SK-N-SH (cell line): ENCODE data around the gene PPM1E. TPM values are rescaled to one million over a fixed set of nuclear protein-coding genes. Genes with fewer than 3 reads are reported as not detected.

ENCODE experiments used
- CTCF ChIA-PET: fragments of 300-600, 350-600 bp; formaldehyde crosslinking; extraction: SDS; loops from one replicate; lab custom pipeline; 2021; lab: Yijun Ruan, JAX
- POLR2A ChIA-PET: fragments of 350-600 bp; sonication (Branson Sonifier 250); formaldehyde crosslinking; extraction: SDS; loops from one replicate; lab custom pipeline; 2020; ENCODE audit warnings: antibody characterized with exemption, inconsistent platforms; lab: Yijun Ruan, JAX
- DNase-seq: peaks from one replicate; pipeline ENCODE4 v3.0.0; 2012
- H2AFZ ChIP-seq: fragments of 200-600 bp; sonication (generic); 2 replicates; pipeline ENCODE4 v1.8.1; 2016; ENCODE audit warnings: antibody characterized with exemption, mild to moderate bottlenecking, low read depth
- H3F3A ChIP-seq: fragments of 200-600 bp; sonication (generic); replicated peaks from 2 replicates; pipeline ENCODE3; 2016; ENCODE audit warnings: antibody characterized with exemption, mild to moderate bottlenecking; ENCODE audit not compliant: insufficient read depth
- H3K27ac ChIP-seq, 2 experiments: fragments of 200-500 bp in 1 of 2; fragments of 200-600 bp in 1 of 2; sonication (Bioruptor generic) in 1 of 2; sonication (generic), shearing (Covaris generic) in 1 of 2; 2 replicates each; pipeline versions ENCODE4 v1.5.1 to v1.6.1; 2014 to 2016; ENCODE audit warnings: low read depth in 2 of 2, inconsistent platforms in 1 of 2, low read length in 1 of 2, mild to moderate bottlenecking in 1 of 2, mixed read lengths in 1 of 2
- H3K27me3 ChIP-seq: fragments of 200-600 bp; sonication (generic), shearing (Covaris generic); 2 replicates; pipeline ENCODE4 v1.6.1; 2016; ENCODE audit warnings: mixed run types; ENCODE audit not compliant: insufficient read depth
- H3K36me3 ChIP-seq, 2 experiments: fragments of 200-500 bp in 1 of 2; fragments of 200-600 bp in 1 of 2; sonication (Bioruptor generic) in 1 of 2; sonication (generic) in 1 of 2; replicated peaks in 1 of 2; 2 replicates each; pipeline versions ENCODE3 to v1.5.1; 2014 to 2016; ENCODE audit warnings: low read length in 1 of 2, mild to moderate bottlenecking in 1 of 2; ENCODE audit not compliant: insufficient read depth in 2 of 2, control insufficient read depth in 1 of 2
- H3K4me1 ChIP-seq, 2 experiments: fragments of 200-500 bp in 1 of 2; fragments of 200-600 bp in 1 of 2; sonication (Bioruptor generic) in 1 of 2; sonication (generic), shearing (Covaris generic) in 1 of 2; 2 replicates each; pipeline versions ENCODE4 v1.5.1 to v1.6.1; 2014 to 2016; ENCODE audit warnings: low read depth in 1 of 2, low read length in 1 of 2, mixed run types in 1 of 2; ENCODE audit not compliant: insufficient read depth in 2 of 2, control insufficient read depth in 1 of 2
- H3K4me2 ChIP-seq: fragments of 200-600 bp; sonication (generic), shearing (Covaris generic); 2 replicates; pipeline ENCODE4 v1.6.1; 2017; ENCODE audit warnings: mixed run types
- H3K4me3 ChIP-seq, 2 experiments: fragments of 200-500 bp in 1 of 2; fragments of 200-600 bp in 1 of 2; sonication (Bioruptor generic) in 1 of 2; sonication (generic), shearing (Covaris generic) in 1 of 2; 2 replicates each; pipeline versions ENCODE4 v1.5.1 to v1.8.1; 2014 to 2016; ENCODE audit warnings: low read depth in 2 of 2, inconsistent platforms in 1 of 2, low read length in 1 of 2, mild to moderate bottlenecking in 1 of 2, mixed read lengths in 1 of 2, moderate library complexity in 1 of 2
- H3K79me2 ChIP-seq: fragments of 200-600 bp; sonication (generic); 2 replicates; pipeline ENCODE4 v1.8.1; 2017; ENCODE audit warnings: mild to moderate bottlenecking; ENCODE audit not compliant: insufficient read depth
- H3K9ac ChIP-seq: fragments of 200-600 bp; sonication (generic); 2 replicates; pipeline ENCODE4 v1.6.1; 2017; ENCODE audit warnings: mixed run types
- H3K9me2 ChIP-seq: fragments of 200-600 bp; sonication (generic); 2 replicates; pipeline ENCODE4 v1.6.1; 2017; ENCODE audit warnings: mixed run types
- H3K9me3 ChIP-seq: fragments of 200-600 bp; sonication (generic); 2 replicates; pipeline ENCODE4 v1.6.1; 2017; ENCODE audit warnings: mixed run types, mild to moderate bottlenecking, moderate library complexity
- H4K20me1 ChIP-seq: fragments of 200-600 bp; sonication (generic); 2 replicates; pipeline ENCODE4 v1.6.1; 2017; ENCODE audit warnings: mild to moderate bottlenecking, mixed run types; ENCODE audit not compliant: insufficient read depth
- CHD2 ChIP-seq: fragments of 150-350 bp; IDR thresholded peaks from 2 replicates; pipeline ENCODE4 v1.6.1; 2018; ENCODE audit warnings: low read length; ENCODE audit not compliant: partially characterized antibody
- CTCF ChIP-seq: fragments of 200-600 bp; sonication (generic); IDR thresholded peaks from 2 replicates; pipeline ENCODE4 v1.6.1; 2017; ENCODE audit warnings: antibody characterized with exemption, mild to moderate bottlenecking, moderate library complexity
- ELF1 ChIP-seq: IDR thresholded peaks from 2 replicates; pipeline ENCODE4 v1.4.0; 2012
- EZH2phosphoT487 ChIP-seq: fragments of 200-600 bp; sonication (generic); IDR thresholded peaks from 2 replicates; pipeline ENCODE4 v1.6.1; 2017; ENCODE audit warnings: low read depth, mixed run types, mild to moderate bottlenecking, antibody characterized with exemption, moderate library complexity, borderline replicate concordance
- FOXJ3 ChIP-seq: sonication (generic); formaldehyde crosslinking; IDR thresholded peaks from 2 replicates; pipeline ENCODE4 v1.5.1; 2020; ENCODE audit warnings: mild to moderate bottlenecking, missing genetic modification reagents
- FOXM1 ChIP-seq: IDR thresholded peaks from 2 replicates; pipeline ENCODE4 v1.4.0; 2012; ENCODE audit warnings: low read depth, mild to moderate bottlenecking
- IRF3 ChIP-seq: fragments of 150-350 bp; IDR thresholded peaks from 2 replicates; pipeline ENCODE4 v1.6.1; 2016; ENCODE audit warnings: mild to moderate bottlenecking, low read depth, low read length
- JUND ChIP-seq: IDR thresholded peaks from 2 replicates; pipeline ENCODE4 v1.4.0; 2012
- NFIC ChIP-seq: IDR thresholded peaks from 2 replicates; pipeline ENCODE4 v1.4.0; 2012; ENCODE audit warnings: borderline replicate concordance
- NRF1 ChIP-seq: IDR thresholded peaks from 2 replicates; pipeline ENCODE4 v1.6.1; 2012; ENCODE audit warnings: low read depth, mild to moderate bottlenecking, low read length
- POLR2AphosphoS5 ChIP-seq: IDR thresholded peaks from 2 replicates; pipeline ENCODE4 v1.6.1; 2012; ENCODE audit warnings: low read depth, low read length
- RCOR1 ChIP-seq: fragments of 150-350 bp; IDR thresholded peaks from 2 replicates; pipeline ENCODE4 v1.6.1; 2017; ENCODE audit warnings: antibody characterized with exemption, low read length
- RXRA ChIP-seq: IDR thresholded peaks from 2 replicates; pipeline ENCODE4 v1.4.0; 2012; ENCODE audit warnings: low read depth, mild to moderate bottlenecking, borderline replicate concordance
- SIN3A ChIP-seq: IDR thresholded peaks from 2 replicates; pipeline ENCODE4 v1.6.1; 2012; ENCODE audit warnings: low read depth, mild to moderate bottlenecking, low read length, moderate library complexity, borderline replicate concordance
- SMC3 ChIP-seq: IDR thresholded peaks from 2 replicates; pipeline ENCODE4 v1.6.1; 2012; ENCODE audit warnings: low read depth, low read length, improper control_type of control experiment
- TAF1 ChIP-seq: IDR thresholded peaks from 2 replicates; pipeline ENCODE4 v1.6.1; 2012; ENCODE audit warnings: low read depth, mild to moderate bottlenecking, low read length, moderate library complexity, borderline replicate concordance
- TCF12 ChIP-seq: IDR thresholded peaks from 2 replicates; pipeline ENCODE4 v1.4.0; 2012
- TEAD4 ChIP-seq: IDR thresholded peaks from 2 replicates; pipeline ENCODE4 v1.4.0; 2012; ENCODE audit warnings: mild to moderate bottlenecking, borderline replicate concordance; ENCODE audit not compliant: insufficient read depth
- USF1 ChIP-seq: IDR thresholded peaks from 2 replicates; pipeline ENCODE4 v1.4.0; 2012; ENCODE audit warnings: low read depth, borderline replicate concordance
- ZBTB33 ChIP-seq: IDR thresholded peaks from 2 replicates; pipeline ENCODE4 v1.4.0; 2012; ENCODE audit warnings: low read depth, borderline replicate concordance
- WGBS: methylation state at CpG from one replicate; pipeline ENCODE4 v1.1.6; 2017; ENCODE audit warnings: low lambda C conversion rate; 5-methylcytosine and 5-hydroxymethylcytosine counted together
- polyA plus RNA-seq, 3 experiments: library from polyadenylated mRNA; depleted of rRNA; stranded (reverse); fragments of >200 nt; gene quantifications; 2 replicates each; pipeline ENCODE4 v1.2.3, GENCODE V29; 2012

The PPM1E gene
- polyA plus RNA-seq, 1 of the 3 experiments (the other 2 are of a cell fraction) = 0.08 TPM

GRCh38 chr17:58970609-58971450, 215.2 kb downstream of the PPM1E start:
- ChIA-PET CTCF (interaction anchor here (1.1 to 2.5 kb wide), 3 partner anchors 9 to 394 kb away, joined by 3 to 8 read pairs (median 5); no protein-coding TSS in a partner anchor), POLR2A (no interaction called here)
- Histone ChIP-seq H3K9me3 (no peaks in the 10 kb centered on the region), H3K27ac (no peak overlapping the region), H3K27me3 (no peaks in the 10 kb centered on the region), H4K20me1 (no peaks in the 10 kb centered on the region), H3K4me3 (no peak overlapping the region), H3K9me2 (no peaks in the 10 kb centered on the region), H3F3A (no peaks in the 10 kb centered on the region), H2AFZ (no peak overlapping the region), H3K4me2 (no peak overlapping the region), H3K36me3 (no peaks in the 10 kb centered on the region), H3K9ac (no peak overlapping the region), H3K4me1 (peaks cover 0 to 10% of the 10 kb centered on the region in 2 experiments; a peak in 2 of 4 replicates), H3K79me2 (no peaks in the 10 kb centered on the region)
- WGBS = 75% methylated on average over 7 of the region's 7 CpGs
- no peak for TF ChIP-seq RXRA
- TF ChIP-seq SMC3 = no peak
- no peak for TF ChIP-seq POLR2AphosphoS5
- TF ChIP-seq FOXM1 = no peak
- TF ChIP-seq TAF1 = no peak
- no peak for DNase-seq

- Histone ChIP-seq H4K20me1 (no peaks in the 10 kb centered on the region), H3K9ac (no peak overlapping the region), H3K4me2 (no peak overlapping the region), H3K9me3 (no peaks in the 10 kb centered on the region), H3K27me3 (no peaks in the 10 kb centered on the region), H2AFZ (no peak overlapping the region), H3K79me2 (no peaks in the 10 kb centered on the region), H3K4me1 (peaks cover 0 to 3% of the 10 kb centered on the region in 2 experiments; a peak in 1 of 4 replicates), H3K9me2 (no peaks in the 10 kb centered on the region), H3K27ac (no peak overlapping the region), H3K4me3 (no peak overlapping the region), H3F3A (no peaks in the 10 kb centered on the region), H3K36me3 (no peaks in the 10 kb centered on the region)
- 95% methylated on average over 2 of the region's 2 CpGs for WGBS
- no peak for DNase-seq
- ChIA-PET CTCF (interaction anchor here (1.0 to 1.9 kb wide), 2 partner anchors 10 to 263 kb away, joined by 4 to 5 read pairs; no protein-coding TSS in a partner anchor), POLR2A (interaction anchor here (0.6 kb wide), 1 partner anchor 330 kb away, joined by 3 read pairs; no protein-coding TSS in a partner anchor)
- no peak for TF ChIP-seq ELF1
- no peak for TF ChIP-seq CHD2
- no peak for TF ChIP-seq NFIC
- no peak for TF ChIP-seq CTCF
- TF ChIP-seq EZH2phosphoT487 = no peak
- no peak for TF ChIP-seq RCOR1
- no peak for TF ChIP-seq FOXJ3 (CRISPR knock-in tag)
- no peak for TF ChIP-seq JUND
- no peak for TF ChIP-seq TCF12
- no peak for TF ChIP-seq FOXM1
- TF ChIP-seq NRF1 = no peak
- TF ChIP-seq TEAD4 = no peak
- TF ChIP-seq POLR2AphosphoS5 = no peak
- TF ChIP-seq ZBTB33 = no peak
- no peak for TF ChIP-seq SIN3A
- TF ChIP-seq IRF3 = no peak
- no peak for TF ChIP-seq USF1
Observed at GRCh38 chr17:58974354-58974753, 218.7 kb downstream of the PPM1E start.
